Stimulated activated CD4-positive, alpha-beta T cell treated with anti-CD3 and anti-CD28 coated beads, Interleukin-4, amount 100 ng/mL, for 48 hours (primary cell): ENCODE data around the gene CHST14.

Source experiments
- DNase-seq, 2 donors: peaks; one replicate each; pipeline ENCODE4 v3.0.0-alpha.2; 2020; ENCODE audit warnings: low read depth in 2 of 2

The CHST14 gene

GRCh38 chr15:40489274-40490175, 18.7 kb downstream of the CHST14 start:
- no peak for DNase-seq

- DNase-seq = peak in 1 of 2 donors; percentile 56
Measured at GRCh38 chr15:40493089-40493840, 22.5 kb downstream of the CHST14 start.

GRCh38 chr15:40495516-40495915, 24.7 kb downstream of the CHST14 start:
- DNase-seq = no peak

GRCh38 chr15:40498418-40498817, 27.6 kb downstream of the CHST14 start:
- no peak for DNase-seq

- DNase-seq = no peak
Measured at GRCh38 chr15:40498891-40499290, 28.1 kb downstream of the CHST14 start.

- no peak for DNase-seq
Measured at GRCh38 chr15:40499931-40500330, 29.1 kb downstream of the CHST14 start.

- no peak for DNase-seq
Measured at GRCh38 chr15:40500568-40501330, 30.0 kb downstream of the CHST14 start.

GRCh38 chr15:40501487-40501886, 30.7 kb downstream of the CHST14 start:
- DNase-seq = no peak

- peak; percentile 46 to 47 for DNase-seq
Measured at GRCh38 chr15:40506964-40507571, 36.3 kb downstream of the CHST14 start.

GRCh38 chr15:40508216-40508615, 37.4 kb downstream of the CHST14 start:
- DNase-seq = no peak

- DNase-seq = no peak
Measured at GRCh38 chr15:40510201-40510600, 39.4 kb downstream of the CHST14 start.

- DNase-seq = no peak
Measured at GRCh38 chr15:40511093-40511471, 40.3 kb downstream of the CHST14 start.

GRCh38 chr15:40511472-40512133, 40.8 kb downstream of the CHST14 start:
- DNase-seq = no peak

GRCh38 chr15:40512440-40512839, 41.7 kb downstream of the CHST14 start:
- DNase-seq = no peak

- no peak for DNase-seq
Measured at GRCh38 chr15:40513609-40514008, 42.8 kb downstream of the CHST14 start.

- DNase-seq = no peak
Measured at GRCh38 chr15:40516322-40516721, 45.5 kb downstream of the CHST14 start.
